GM19099 (cell line): ENCODE results near the gene FAM236A.
"Not testable (repeated sequence)": the region's sequence is repeated elsewhere in the genome, so short reads cannot be mapped to it uniquely, and the experiment has no call there.

Experiments
- POLR2A ChIP-seq: IDR thresholded peaks from 3 replicates; pipeline ENCODE4 v1.6.1; 2011; ENCODE audit warnings: low read depth; ENCODE audit not compliant: insufficient read length; ENCODE audit errors: extremely low read depth

The FAM236A gene

GRCh38 chrX:72937906-72938305 lies at the start of gene FAM236A:
Gene FAM236A, plus strand, starts transcription at chrX:72938206. Its CDS starts 57 bp downstream, at chrX:72938263.
- not testable (repeated sequence) for TF ChIP-seq POLR2A

GRCh38 chrX:72912315-72912714 lies 25.7 kb upstream of the FAM236A start, which contains the start of gene FAM236C:
Gene FAM236C, plus strand, starts transcription at chrX:72912615. Its CDS starts 100 bp downstream, at chrX:72912715.
- TF ChIP-seq POLR2A: not testable (repeated sequence)

GRCh38 chrX:72943819-72944169 lies 5.8 kb downstream of the FAM236A start, which contains the start of gene DMRTC1:
Gene DMRTC1, minus strand, starts transcription at chrX:72943837. Its CDS starts 68,143 bp downstream, at chrX:72875694.
- TF ChIP-seq POLR2A: not testable (repeated sequence)
